RWPE1 (cell line): ENCODE data around the gene SENP3.

ENCODE experiments used
- CTCF ChIA-PET: fragments of 350-600 bp; sonication (Branson Sonifier 250); formaldehyde crosslinking; extraction: SDS; loops from one replicate; lab custom pipeline; 2021; lab: Yijun Ruan, JAX
- POLR2A ChIA-PET: fragments of 400-600 bp; formaldehyde crosslinking; extraction: SDS; loops from one replicate; lab custom pipeline; 2020; ENCODE audit warnings: antibody characterized with exemption; ENCODE audit not compliant: low non-redundant PET; lab: Yijun Ruan, JAX
- DNase-seq: peaks from one replicate; pipeline ENCODE4 v3.0.0; 2012; ENCODE audit warnings: low spot score
- H3K27ac ChIP-seq: fragments of 450-650 bp; 2 replicates; pipeline ENCODE4 v1.5.1; 2017
- TF ChIP-seq, protein P1 (sequence below): fragments of 450-650 bp; conservative IDR thresholded peaks from 2 replicates; pipeline ENCODE4 v1.5.1; 2017; ENCODE audit warnings: low read depth, mild to moderate bottlenecking

Gene SENP3

DNA sequence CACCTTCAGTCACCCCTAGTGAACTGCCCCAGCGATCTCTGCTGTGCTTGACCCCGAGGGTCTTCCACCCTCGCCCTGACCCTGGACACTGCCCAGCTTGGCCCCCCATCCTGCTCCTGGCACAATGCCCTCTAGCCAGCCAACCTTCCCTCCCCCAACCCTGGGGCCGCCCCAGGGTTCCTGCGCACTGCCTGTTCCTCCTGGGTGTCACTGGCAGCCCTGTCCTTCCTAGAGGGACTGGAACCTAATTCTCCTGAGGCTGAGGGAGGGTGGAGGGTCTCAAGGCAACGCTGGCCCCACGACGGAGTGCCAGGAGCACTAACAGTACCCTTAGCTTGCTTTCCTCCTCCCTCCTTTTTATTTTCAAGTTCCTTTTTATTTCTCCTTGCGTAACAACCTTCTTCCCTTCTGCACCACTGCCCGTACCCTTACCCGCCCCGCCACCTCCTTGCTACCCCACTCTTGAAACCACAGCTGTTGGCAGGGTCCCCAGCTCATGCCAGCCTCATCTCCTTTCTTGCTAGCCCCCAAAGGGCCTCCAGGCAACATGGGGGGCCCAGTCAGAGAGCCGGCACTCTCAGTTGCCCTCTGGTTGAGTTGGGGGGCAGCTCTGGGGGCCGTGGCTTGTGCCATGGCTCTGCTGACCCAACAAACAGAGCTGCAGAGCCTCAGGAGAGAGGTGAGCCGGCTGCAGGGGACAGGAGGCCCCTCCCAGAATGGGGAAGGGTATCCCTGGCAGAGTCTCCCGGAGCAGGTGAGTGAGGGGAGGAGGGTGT lies 3.0 kb upstream of the SENP3 start, which contains the start of gene TNFSF13:
Gene TNFSF13 (plus strand): TSS at position 207 of the 776 bp plus-strand sequence. CDS start 290 bp downstream, at position 497.
- ChIA-PET POLR2A (no interaction called here), CTCF (interaction anchor here (0.9 to 2.7 kb wide), 2 partner anchors 44 to 122 kb away, joined by 5 to 14 read pairs; no protein-coding TSS in a partner anchor)
- peak within 1 kb of the TSS; percentile 95 for H3K27ac ChIP-seq

DNA sequence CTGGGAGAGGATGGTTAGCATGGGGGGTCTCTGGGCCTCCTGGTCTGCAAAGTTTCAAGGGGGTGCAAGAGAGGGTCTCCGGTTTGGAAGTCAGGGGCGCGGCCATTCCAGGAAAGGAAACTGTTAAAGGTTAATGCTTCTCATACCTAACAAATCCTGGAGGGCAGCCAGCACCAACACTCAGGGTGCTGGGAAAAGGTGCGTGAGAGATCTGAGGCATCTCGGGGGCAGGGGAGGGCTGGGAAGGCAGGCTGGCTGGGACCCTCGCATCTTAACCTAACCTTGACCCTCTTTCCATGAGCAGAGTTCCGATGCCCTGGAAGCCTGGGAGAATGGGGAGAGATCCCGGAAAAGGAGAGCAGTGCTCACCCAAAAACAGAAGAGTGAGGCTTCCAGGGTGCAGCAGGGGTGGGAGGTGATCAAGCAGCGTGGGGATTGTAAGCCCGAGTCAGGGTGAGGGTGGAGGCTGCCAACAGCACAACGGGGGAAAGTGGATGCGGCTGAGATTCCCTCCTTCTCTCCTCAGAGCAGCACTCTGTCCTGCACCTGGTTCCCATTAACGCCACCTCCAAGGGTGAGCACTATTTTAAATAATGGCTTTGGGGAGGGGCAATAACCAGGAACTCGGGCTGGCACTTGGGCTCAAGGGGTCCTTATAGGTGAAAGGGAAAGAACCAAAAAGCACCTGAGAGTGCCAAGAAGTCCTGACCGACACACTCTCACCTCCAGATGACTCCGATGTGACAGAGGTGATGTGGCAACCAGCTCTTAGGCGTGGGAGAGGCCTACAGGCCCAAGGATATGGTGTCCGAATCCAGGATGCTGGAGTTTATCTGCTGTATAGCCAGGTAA lies 2.2 kb upstream of the SENP3 start:
- ChIA-PET POLR2A (interaction anchor here (0.5 to 1.0 kb wide), 2 partner anchors 44 to 118 kb away, joined by 3 to 10 read pairs; no protein-coding TSS in a partner anchor), CTCF (interaction anchor here (0.7 to 3.1 kb wide), 12 partner anchors 11 to 149 kb away, joined by 3 to 28 read pairs (median 6); partner anchors contain the start of genes FGF11 and TNFSF12)
- TF ChIP-seq, protein P1, sequence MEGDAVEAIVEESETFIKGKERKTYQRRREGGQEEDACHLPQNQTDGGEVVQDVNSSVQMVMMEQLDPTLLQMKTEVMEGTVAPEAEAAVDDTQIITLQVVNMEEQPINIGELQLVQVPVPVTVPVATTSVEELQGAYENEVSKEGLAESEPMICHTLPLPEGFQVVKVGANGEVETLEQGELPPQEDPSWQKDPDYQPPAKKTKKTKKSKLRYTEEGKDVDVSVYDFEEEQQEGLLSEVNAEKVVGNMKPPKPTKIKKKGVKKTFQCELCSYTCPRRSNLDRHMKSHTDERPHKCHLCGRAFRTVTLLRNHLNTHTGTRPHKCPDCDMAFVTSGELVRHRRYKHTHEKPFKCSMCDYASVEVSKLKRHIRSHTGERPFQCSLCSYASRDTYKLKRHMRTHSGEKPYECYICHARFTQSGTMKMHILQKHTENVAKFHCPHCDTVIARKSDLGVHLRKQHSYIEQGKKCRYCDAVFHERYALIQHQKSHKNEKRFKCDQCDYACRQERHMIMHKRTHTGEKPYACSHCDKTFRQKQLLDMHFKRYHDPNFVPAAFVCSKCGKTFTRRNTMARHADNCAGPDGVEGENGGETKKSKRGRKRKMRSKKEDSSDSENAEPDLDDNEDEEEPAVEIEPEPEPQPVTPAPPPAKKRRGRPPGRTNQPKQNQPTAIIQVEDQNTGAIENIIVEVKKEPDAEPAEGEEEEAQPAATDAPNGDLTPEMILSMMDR: no peak
- no peak for DNase-seq
- H3K27ac ChIP-seq: peak overlapping the region; percentile 95

More for the DNA sequence above, 3.0 kb upstream of the SENP3 start, which contains the start of gene TNFSF13:
- DNase-seq: no peak
- TF ChIP-seq, protein P1: no peak

DNA sequence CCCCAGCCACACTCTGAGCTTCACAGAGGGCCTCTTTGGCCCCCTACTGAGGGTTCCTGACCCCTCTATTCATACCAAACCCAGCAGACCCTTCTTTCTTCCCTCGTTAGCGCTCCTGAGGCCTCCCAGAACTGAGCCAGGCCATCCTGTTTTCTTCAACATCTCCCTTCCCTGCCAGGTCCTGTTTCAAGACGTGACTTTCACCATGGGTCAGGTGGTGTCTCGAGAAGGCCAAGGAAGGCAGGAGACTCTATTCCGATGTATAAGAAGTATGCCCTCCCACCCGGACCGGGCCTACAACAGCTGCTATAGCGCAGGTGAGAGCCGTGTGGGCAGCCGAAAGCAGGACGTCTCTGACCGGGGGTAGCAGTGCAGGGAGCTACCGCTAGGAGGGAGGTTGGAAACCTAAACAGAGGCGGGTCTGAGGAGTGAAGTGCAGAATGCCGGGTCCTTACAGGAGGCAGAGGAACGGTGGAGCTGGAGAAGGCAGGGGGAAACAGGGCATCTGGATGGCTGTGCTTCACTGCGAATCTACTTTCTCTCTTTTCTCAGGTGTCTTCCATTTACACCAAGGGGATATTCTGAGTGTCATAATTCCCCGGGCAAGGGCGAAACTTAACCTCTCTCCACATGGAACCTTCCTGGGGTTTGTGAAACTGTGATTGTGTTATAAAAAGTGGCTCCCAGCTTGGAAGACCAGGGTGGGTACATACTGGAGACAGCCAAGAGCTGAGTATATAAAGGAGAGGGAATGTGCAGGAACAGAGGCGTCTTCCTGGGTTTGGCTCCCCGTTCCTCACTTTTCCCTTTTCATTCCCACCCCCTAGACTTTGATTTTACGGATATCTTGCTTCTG lies 1.3 kb upstream of the SENP3 start:
- POLR2A ChIA-PET: interaction anchor here (0.5 to 1.4 kb wide), 8 partner anchors 45 to 204 kb away, joined by 3 to 10 read pairs (median 3); partner anchors contain the start of genes TMEM102 and TP53
- H3K27ac ChIP-seq: peak overlapping the region; percentile 95
- CTCF ChIA-PET: interaction anchor here (0.6 to 3.1 kb wide), 20 partner anchors 12 to 235 kb away, joined by 3 to 28 read pairs (median 4); partner anchors contain the start of genes FGF11 and TNFSF12
- TF ChIP-seq, protein P1: no peak
- no peak for DNase-seq

DNA sequence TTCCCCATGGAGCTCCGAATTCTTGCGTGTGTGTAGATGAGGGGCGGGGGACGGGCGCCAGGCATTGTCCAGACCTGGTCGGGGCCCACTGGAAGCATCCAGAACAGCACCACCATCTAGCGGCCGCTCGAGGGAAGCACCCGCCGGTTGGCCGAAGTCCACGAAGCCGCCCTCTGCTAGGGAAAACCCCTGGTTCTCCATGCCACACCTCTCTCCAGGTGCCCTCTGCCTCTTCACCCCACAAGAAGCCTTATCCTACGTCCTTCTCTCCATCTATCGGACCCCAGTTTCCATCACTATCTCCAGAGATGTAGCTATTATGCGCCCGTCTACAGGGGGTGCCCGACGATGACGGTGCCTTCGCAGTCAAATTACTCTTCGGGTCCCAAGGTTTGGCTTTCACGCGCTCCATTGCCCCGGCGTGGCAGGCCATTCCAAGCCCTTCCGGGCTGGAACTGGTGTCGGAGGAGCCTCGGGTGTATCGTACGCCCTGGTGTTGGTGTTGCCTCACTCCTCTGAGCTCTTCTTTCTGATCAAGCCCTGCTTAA lies 617 bp upstream of the SENP3 start:
- DNase-seq: peak; percentile 97
- POLR2A ChIA-PET: interaction anchor here (0.6 to 1.4 kb wide), 6 partner anchors 48 to 205 kb away, joined by 3 to 4 read pairs (median 3); partner anchors contain the start of genes TMEM102 and TP53

DNA sequence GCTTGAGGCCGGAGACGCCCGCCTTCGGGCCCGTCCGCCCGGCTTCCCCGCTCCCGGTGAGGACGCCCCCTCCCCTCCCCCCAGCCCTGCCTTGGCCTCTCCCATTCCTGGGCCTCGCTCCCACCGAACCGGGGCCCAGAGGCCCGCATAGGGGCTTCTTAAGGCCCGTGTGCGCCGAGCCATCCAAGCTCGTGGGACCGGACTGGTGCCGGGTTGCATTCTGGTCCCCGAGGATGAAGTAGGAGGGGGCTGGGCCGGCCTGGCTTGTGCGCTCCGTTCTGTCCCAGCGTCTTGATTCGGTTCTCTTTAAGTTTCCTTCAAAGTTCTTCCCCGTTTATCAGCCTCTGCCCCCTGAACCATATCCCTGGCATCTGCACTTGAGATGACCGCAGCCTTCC lies 488 bp downstream of the SENP3 start:
- ChIA-PET CTCF (interaction anchor here (0.6 to 3.1 kb wide), 5 partner anchors 9 to 177 kb away, joined by 3 to 28 read pairs (median 3); partner anchors contain the start of gene FGF11), POLR2A (no interaction called here)
- H3K27ac ChIP-seq: peak overlapping the region; percentile 95
- no peak for DNase-seq
- TF ChIP-seq, protein P1: no peak

More for the DNA sequence above, 617 bp upstream of the SENP3 start:
- CTCF ChIA-PET: interaction anchor here (0.5 to 3.1 kb wide), 21 partner anchors 9 to 236 kb away, joined by 3 to 28 read pairs (median 4); partner anchors contain the start of genes FGF11 and TNFSF12
- TF ChIP-seq, protein P1: peak; percentile 84
- H3K27ac ChIP-seq: peak overlapping the region; percentile 95
